Measurements from ENCODE around the gene CA5A.
"Not testable (repeated sequence)": the region's sequence is repeated elsewhere in the genome, so short reads cannot be mapped to it uniquely, and the experiment has no call there.

The CA5A gene

GRCh38 chr16:87949071-87949744, 12.9 kb upstream of the CA5A start:
- no peak for DNase-seq (ENCODE audit: extremely low read depth in 1 of 2, low read depth in 1 of 2)

- DNase-seq (ENCODE audit: extremely low read depth in 1 of 2, low read depth in 1 of 2): no peak
Measured at GRCh38 chr16:87948735-87949070, 12.4 kb upstream of the CA5A start.

- DNase-seq (ENCODE audit: extremely low read depth in 1 of 2, low read depth in 1 of 2): no peak
Measured at GRCh38 chr16:87948119-87948545, 11.8 kb upstream of the CA5A start.

- DNase-seq (ENCODE audit: extremely low read depth in 1 of 2, low read depth in 1 of 2): no peak
Measured at GRCh38 chr16:87947356-87948118, 11.2 kb upstream of the CA5A start.

- no peak for DNase-seq (ENCODE audit: extremely low read depth in 1 of 2, low read depth in 1 of 2)
Measured at GRCh38 chr16:87946596-87947347, 10.4 kb upstream of the CA5A start.

- no peak for DNase-seq (ENCODE audit: extremely low read depth in 1 of 2, low read depth in 1 of 2)
Measured at GRCh38 chr16:87945351-87946042, 9.2 kb upstream of the CA5A start.

- no peak for DNase-seq (ENCODE audit: extremely low read depth in 1 of 2, low read depth in 1 of 2)
Measured at GRCh38 chr16:87942680-87943079, 6.4 kb upstream of the CA5A start.

GRCh38 chr16:87939562-87940423, 3.5 kb upstream of the CA5A start:
- DNase-seq (ENCODE audit: extremely low read depth in 1 of 2, low read depth in 1 of 2): no peak

GRCh38 chr16:87938412-87938949, 2.2 kb upstream of the CA5A start:
- no peak for DNase-seq (ENCODE audit: extremely low read depth in 1 of 2, low read depth in 1 of 2)

- not testable (repeated sequence) for DNase-seq (ENCODE audit: extremely low read depth in 1 of 2, low read depth in 1 of 2)
Measured at GRCh38 chr16:87937231-87937542, 858 bp upstream of the CA5A start.

GRCh38 chr16:87936016-87936374, 334 bp downstream of the CA5A start:
- DNase-seq (ENCODE audit: extremely low read depth in 1 of 2, low read depth in 1 of 2): not testable (repeated sequence)

GRCh38 chr16:87934752-87935425, 1.4 kb downstream of the CA5A start:
- DNase-seq (ENCODE audit: extremely low read depth in 1 of 2, low read depth in 1 of 2): not testable (repeated sequence)

- DNase-seq (ENCODE audit: extremely low read depth in 1 of 2, low read depth in 1 of 2): no peak
Measured at GRCh38 chr16:87933140-87933495, 3.2 kb downstream of the CA5A start.

GRCh38 chr16:87932475-87933139, 3.7 kb downstream of the CA5A start:
- not testable (repeated sequence) for DNase-seq (ENCODE audit: extremely low read depth in 1 of 2, low read depth in 1 of 2)

- no peak for DNase-seq (ENCODE audit: extremely low read depth in 1 of 2, low read depth in 1 of 2)
Measured at GRCh38 chr16:87931504-87931903, 4.8 kb downstream of the CA5A start.

- no peak for DNase-seq (ENCODE audit: extremely low read depth in 1 of 2, low read depth in 1 of 2)
Measured at GRCh38 chr16:87930456-87930855, 5.9 kb downstream of the CA5A start.

GRCh38 chr16:87929986-87930385, 6.3 kb downstream of the CA5A start:
- DNase-seq (ENCODE audit: extremely low read depth in 1 of 2, low read depth in 1 of 2): no peak

GRCh38 chr16:87927195-87927562, 9.2 kb downstream of the CA5A start:
- no peak for DNase-seq (ENCODE audit: extremely low read depth in 1 of 2, low read depth in 1 of 2)

Data from stimulated activated CD8-positive, alpha-beta memory T cell treated with anti-CD3 and anti-CD28 coated beads, Interleukin-7, amount 100 ng/mL, for 48 hours (primary cell).